Cardiac muscle cell (in vitro differentiated cells and primary cell): ENCODE results near the gene HS6ST1. TPM values are rescaled to one million over a fixed set of nuclear protein-coding genes. Genes with fewer than 3 reads are reported as not detected.

Experiments
- DNase-seq, 2 donors: peaks; one replicate each; pipeline versions ENCODE4 v3.0.0 to v3.0.0-alpha.2; 2010 to 2017; ENCODE audit warnings: low read depth in 1 of 2, low spot score in 1 of 2
- H3K27ac ChIP-seq: fragments of 200-600 bp; sonication (generic); 2 replicates; pipeline ENCODE4 v1.5.1; 2016
- H3K27me3 ChIP-seq: fragments of 200-600 bp; sonication (generic); 2 replicates; pipeline ENCODE4 v1.6.0; 2016; ENCODE audit warnings: control low read depth
- H3K36me3 ChIP-seq: fragments of 200-600 bp; sonication (generic); 2 replicates; pipeline ENCODE4 v1.5.1; 2016; ENCODE audit warnings: control low read depth
- H3K4me1 ChIP-seq: fragments of 200-600 bp; sonication (generic); 2 replicates; pipeline ENCODE4 v1.8.1; 2017; ENCODE audit warnings: low read depth, mild to moderate bottlenecking, mixed run types
- H3K4me3 ChIP-seq: fragments of 200-600 bp; sonication (generic); 2 replicates; pipeline ENCODE4 v1.5.1; 2016; ENCODE audit warnings: mild to moderate bottlenecking
- H3K9me3 ChIP-seq: fragments of 200-600 bp; sonication (generic); 2 replicates; pipeline ENCODE4 v1.5.1; 2017; ENCODE audit warnings: low read depth, mild to moderate bottlenecking, control low read depth
- polyA plus RNA-seq: library from polyadenylated mRNA; unstranded; fragments of >200 nt; fragmentation: Nextera tagmentation; extraction: Ambion mirVana; gene quantifications from 2 replicates; pipeline ENCODE4 v1.2.1, GENCODE V29; 2016
- total RNA-seq: library from RNA; depleted of rRNA; stranded (reverse); fragments of >200 nt; gene quantifications from 2 replicates; pipeline ENCODE4 v1.2.3, GENCODE V29; 2016
- TF ChIP-seq, protein P1 (sequence below): IDR thresholded peaks from 2 replicates; pipeline ENCODE4 v1.5.1; 2012; ENCODE audit warnings: low read depth, mild to moderate bottlenecking, low read length

Gene HS6ST1
- total and polyA plus RNA-seq, 2 experiments from 2014 or later = 22.9 to 24.5 TPM

GRCh38 chr2:128299628-128300027 lies 19.0 kb downstream of the HS6ST1 start:
- Histone ChIP-seq H3K4me1 (no peaks in the 10 kb centered on the region), H3K36me3 (no peaks in the 10 kb centered on the region), H3K27ac (no peak overlapping the region), H3K9me3 (no peaks in the 10 kb centered on the region), H3K27me3 (no peaks in the 10 kb centered on the region), H3K4me3 (no peak overlapping the region)
- DNase-seq = no peak
- TF ChIP-seq, protein P1, sequence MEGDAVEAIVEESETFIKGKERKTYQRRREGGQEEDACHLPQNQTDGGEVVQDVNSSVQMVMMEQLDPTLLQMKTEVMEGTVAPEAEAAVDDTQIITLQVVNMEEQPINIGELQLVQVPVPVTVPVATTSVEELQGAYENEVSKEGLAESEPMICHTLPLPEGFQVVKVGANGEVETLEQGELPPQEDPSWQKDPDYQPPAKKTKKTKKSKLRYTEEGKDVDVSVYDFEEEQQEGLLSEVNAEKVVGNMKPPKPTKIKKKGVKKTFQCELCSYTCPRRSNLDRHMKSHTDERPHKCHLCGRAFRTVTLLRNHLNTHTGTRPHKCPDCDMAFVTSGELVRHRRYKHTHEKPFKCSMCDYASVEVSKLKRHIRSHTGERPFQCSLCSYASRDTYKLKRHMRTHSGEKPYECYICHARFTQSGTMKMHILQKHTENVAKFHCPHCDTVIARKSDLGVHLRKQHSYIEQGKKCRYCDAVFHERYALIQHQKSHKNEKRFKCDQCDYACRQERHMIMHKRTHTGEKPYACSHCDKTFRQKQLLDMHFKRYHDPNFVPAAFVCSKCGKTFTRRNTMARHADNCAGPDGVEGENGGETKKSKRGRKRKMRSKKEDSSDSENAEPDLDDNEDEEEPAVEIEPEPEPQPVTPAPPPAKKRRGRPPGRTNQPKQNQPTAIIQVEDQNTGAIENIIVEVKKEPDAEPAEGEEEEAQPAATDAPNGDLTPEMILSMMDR = no peak

GRCh38 chr2:128298846-128299507 lies 19.7 kb downstream of the HS6ST1 start:
- Histone ChIP-seq H3K27ac (no peak overlapping the region), H3K9me3 (no peaks in the 10 kb centered on the region), H3K4me3 (no peak overlapping the region), H3K36me3 (no peaks in the 10 kb centered on the region), H3K27me3 (no peaks in the 10 kb centered on the region), H3K4me1 (no peaks in the 10 kb centered on the region)
- TF ChIP-seq, protein P1 = no peak
- DNase-seq = no peak

DNA sequence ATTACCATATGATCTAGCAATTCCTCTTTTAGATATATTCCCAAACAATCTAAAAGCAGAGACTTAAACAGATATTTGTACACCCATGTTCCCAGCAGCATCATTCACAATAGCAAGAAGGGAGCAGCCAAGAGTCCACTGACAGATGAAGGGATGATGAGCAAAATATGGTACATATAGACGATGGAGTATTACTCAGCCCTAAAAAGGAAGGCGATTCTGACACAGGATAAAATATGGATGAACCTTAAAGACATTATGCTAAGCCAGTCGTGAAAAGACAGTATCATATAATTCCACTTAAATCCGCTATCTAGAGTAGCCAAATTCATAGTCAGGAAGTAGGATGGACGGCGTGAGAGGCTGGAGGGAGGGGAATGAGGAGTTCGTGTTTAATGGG lies 20.4 kb downstream of the HS6ST1 start:
- Histone ChIP-seq H3K4me3 (no peak overlapping the region), H3K36me3 (no peaks in the 10 kb centered on the region), H3K4me1 (no peaks in the 10 kb centered on the region), H3K27ac (no peak overlapping the region), H3K27me3 (no peaks in the 10 kb centered on the region), H3K9me3 (no peaks in the 10 kb centered on the region)
- TF ChIP-seq, protein P1 = no peak
- no peak for DNase-seq

- no peak overlapping the region for H3K27ac ChIP-seq
Observed at GRCh38 chr2:128293870-128294455, 24.7 kb downstream of the HS6ST1 start.

GRCh38 chr2:128293426-128293755 lies 25.3 kb downstream of the HS6ST1 start:
- no peak overlapping the region for H3K4me3 ChIP-seq
- H3K4me1 ChIP-seq = no peaks in the 10 kb centered on the region
- H3K9me3 ChIP-seq = no peaks in the 10 kb centered on the region
- no peak overlapping the region for H3K27ac ChIP-seq
- H3K36me3 ChIP-seq = no peaks in the 10 kb centered on the region
- TF ChIP-seq, protein P1 = no peak
- DNase-seq = no peak
- no peaks in the 10 kb centered on the region for H3K27me3 ChIP-seq

More at GRCh38 chr2:128293870-128294455, 24.7 kb downstream of the HS6ST1 start:
- H3K4me3 ChIP-seq = no peak overlapping the region
- TF ChIP-seq, protein P1 = no peak
- H3K4me1 ChIP-seq = no peaks in the 10 kb centered on the region
- no peaks in the 10 kb centered on the region for H3K9me3 ChIP-seq
- H3K27me3 ChIP-seq = no peaks in the 10 kb centered on the region
- no peak for DNase-seq
- no peaks in the 10 kb centered on the region for H3K36me3 ChIP-seq
